Stomach (tissue), 4 donors: ENCODE data around the gene NAPB.

Experiments
- CTCF ChIP-seq, 7 experiments: fragments of 450-650 bp in 4 of 7; fragments of 200-600 bp in 3 of 7; sonication (generic) in 3 of 7; IDR thresholded peaks; one replicate each; pipeline ENCODE4 v1.5.1; 2016 to 2019; ENCODE audit warnings: antibody characterized with exemption in 7 of 7, control low read depth in 2 of 7, mild to moderate bottlenecking in 1 of 7
- EP300 ChIP-seq: sonication (generic); formaldehyde crosslinking; IDR thresholded peaks from one replicate; pipeline ENCODE4 v1.6.1; 2017; ENCODE audit warnings: antibody characterized with exemption
- POLR2A ChIP-seq, 4 donors: fragments of 450-650 bp; IDR thresholded peaks; one replicate each; pipeline ENCODE4 v1.6.1; 2016; ENCODE audit warnings: antibody characterized with exemption in 4 of 4, control low read depth in 2 of 4, mild to moderate bottlenecking in 1 of 4, moderate library complexity in 1 of 4
- POLR2AphosphoS5 ChIP-seq, 3 donors: sonication (generic); formaldehyde crosslinking; IDR thresholded peaks; one replicate each; pipeline ENCODE4 v1.6.1; 2016; ENCODE audit warnings: antibody characterized with exemption in 3 of 3

- TF ChIP-seq CTCF (IDR thresholded peaks at IDR 0.05), result no peak
- TF ChIP-seq POLR2AphosphoS5 (IDR thresholded peaks at IDR 0.05), result no peak
- TF ChIP-seq POLR2A (IDR thresholded peaks at IDR 0.05), result no peak
- TF ChIP-seq EP300, result no peak
Measured at GRCh38 chr20:23406880-23407279, 14.4 kb downstream of the NAPB start.
